IMR-90 (cell line): Measurements from ENCODE around the gene RAB39A.

Source experiments
- CEBPB ChIP-seq: IDR thresholded peaks from 2 replicates; pipeline ENCODE4 v1.6.1; 2012; ENCODE audit warnings: low read depth, low read length, improper control_type of control experiment
- ELK1 ChIP-seq: fragments of 150-350 bp; IDR thresholded peaks from 2 replicates; pipeline ENCODE4 v1.6.1; 2016; ENCODE audit warnings: low read depth, mild to moderate bottlenecking, low read length, moderate library complexity, borderline replicate concordance
- POLR2A ChIP-seq: IDR thresholded peaks from 2 replicates; pipeline ENCODE4 v1.6.1; 2012; ENCODE audit warnings: mild to moderate bottlenecking, low read depth, low read length
- RFX5 ChIP-seq: IDR thresholded peaks from 2 replicates; pipeline ENCODE4 v1.8.0; 2012; ENCODE audit warnings: low read depth, mild to moderate bottlenecking, low read length, moderate library complexity
- SMC3 ChIP-seq: fragments of 150-350 bp; IDR thresholded peaks from 2 replicates; pipeline ENCODE4 v1.6.1; 2016; ENCODE audit warnings: low read depth, mild to moderate bottlenecking, antibody characterized with exemption, low read length, moderate library complexity
- USF2 ChIP-seq: fragments of 150-350 bp; IDR thresholded peaks from 2 replicates; pipeline ENCODE4 v1.6.1; 2017; ENCODE audit warnings: mild to moderate bottlenecking, antibody characterized with exemption, low read length, low read depth
- TF ChIP-seq, protein P1 (sequence below): conservative IDR thresholded peaks from 2 replicates; pipeline ENCODE4 v1.5.1; 2012; ENCODE audit warnings: mild to moderate bottlenecking, low read depth, low read length, improper control_type of control experiment

GRCh38 chr11:107882095-107882820, 46.0 kb upstream of the RAB39A start:
- TF ChIP-seq, protein P1, sequence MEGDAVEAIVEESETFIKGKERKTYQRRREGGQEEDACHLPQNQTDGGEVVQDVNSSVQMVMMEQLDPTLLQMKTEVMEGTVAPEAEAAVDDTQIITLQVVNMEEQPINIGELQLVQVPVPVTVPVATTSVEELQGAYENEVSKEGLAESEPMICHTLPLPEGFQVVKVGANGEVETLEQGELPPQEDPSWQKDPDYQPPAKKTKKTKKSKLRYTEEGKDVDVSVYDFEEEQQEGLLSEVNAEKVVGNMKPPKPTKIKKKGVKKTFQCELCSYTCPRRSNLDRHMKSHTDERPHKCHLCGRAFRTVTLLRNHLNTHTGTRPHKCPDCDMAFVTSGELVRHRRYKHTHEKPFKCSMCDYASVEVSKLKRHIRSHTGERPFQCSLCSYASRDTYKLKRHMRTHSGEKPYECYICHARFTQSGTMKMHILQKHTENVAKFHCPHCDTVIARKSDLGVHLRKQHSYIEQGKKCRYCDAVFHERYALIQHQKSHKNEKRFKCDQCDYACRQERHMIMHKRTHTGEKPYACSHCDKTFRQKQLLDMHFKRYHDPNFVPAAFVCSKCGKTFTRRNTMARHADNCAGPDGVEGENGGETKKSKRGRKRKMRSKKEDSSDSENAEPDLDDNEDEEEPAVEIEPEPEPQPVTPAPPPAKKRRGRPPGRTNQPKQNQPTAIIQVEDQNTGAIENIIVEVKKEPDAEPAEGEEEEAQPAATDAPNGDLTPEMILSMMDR: no peak
- TF ChIP-seq RFX5: no peak
- TF ChIP-seq USF2: no peak
- TF ChIP-seq ELK1: no peak
- TF ChIP-seq CEBPB: no peak
- no peak for TF ChIP-seq POLR2A
- TF ChIP-seq SMC3: no peak
